HG03457 (cell line): ENCODE results near the gene TEX51.

ENCODE experiments used
- ATAC-seq: cut with Tn5 transposase; IDR thresholded peaks from one replicate; pipeline ENCODE4 v1.9.1; 2021; ENCODE audit warnings: moderate number of reproducible peaks; ENCODE audit not compliant: unreplicated experiment

Gene TEX51

DNA sequence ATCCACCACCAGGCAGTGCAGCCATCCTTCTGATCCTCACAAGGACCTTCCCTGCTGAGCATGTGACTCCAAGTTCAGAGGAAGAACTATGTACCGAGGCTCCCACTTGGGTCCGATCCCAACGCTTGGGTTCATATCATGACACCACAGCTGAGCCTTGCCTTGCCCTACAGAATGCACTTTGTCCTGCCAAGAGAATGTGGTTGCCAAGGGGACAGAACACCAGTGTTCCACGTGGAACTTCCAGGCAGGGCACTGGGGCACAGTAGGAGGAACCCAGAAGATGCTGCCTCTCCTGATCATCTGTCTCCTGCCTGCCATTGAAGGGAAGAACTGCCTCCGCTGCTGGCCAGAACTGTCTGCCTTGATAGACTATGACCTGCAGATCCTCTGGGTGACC lies at the start of gene TEX51:
Gene TEX51, plus strand, starts transcription at position 255 of the 400 bp plus-strand sequence. Its CDS starts 29 bp downstream, at position 284.
- ATAC-seq = no peak

DNA sequence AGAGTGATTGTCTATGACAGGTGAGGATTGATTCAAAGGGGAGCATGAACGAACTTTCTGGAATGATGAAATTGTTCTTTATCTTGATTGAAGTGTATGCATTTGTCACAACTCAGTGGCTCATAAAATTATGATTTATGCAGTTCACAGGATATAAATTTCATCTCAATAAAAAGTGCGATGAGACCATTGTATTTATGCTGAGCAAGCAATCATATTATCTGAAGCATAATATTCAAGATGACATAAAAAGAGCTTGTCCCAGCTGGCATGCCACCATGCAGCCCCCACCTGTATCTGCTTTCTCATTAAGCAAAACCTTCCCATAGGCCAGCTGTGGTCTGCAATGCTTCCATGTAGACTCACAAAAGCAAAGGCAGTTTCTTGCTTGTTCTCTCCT lies 49.6 kb upstream of the TEX51 start:
- no peak for ATAC-seq

DNA sequence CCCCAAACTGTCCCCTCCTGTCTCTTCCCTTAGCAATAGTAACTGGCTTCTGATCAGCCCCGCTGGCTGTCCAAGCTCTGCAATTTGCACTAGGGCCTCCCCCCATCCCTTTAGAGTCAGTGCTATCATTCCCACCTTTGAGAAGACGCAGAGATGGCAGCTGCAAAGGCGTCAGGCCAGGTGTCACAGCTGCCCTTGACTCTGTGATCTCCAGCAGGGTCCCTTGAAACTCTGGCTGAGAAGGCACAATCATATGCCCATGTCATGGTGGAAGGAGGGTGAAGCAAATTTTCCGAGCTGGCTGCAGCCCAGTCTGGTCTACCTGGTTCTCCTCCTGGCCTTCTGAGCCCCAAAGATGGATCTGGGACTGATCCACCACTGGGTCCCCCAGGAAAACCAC lies 49.2 kb upstream of the TEX51 start:
- no peak for ATAC-seq

DNA sequence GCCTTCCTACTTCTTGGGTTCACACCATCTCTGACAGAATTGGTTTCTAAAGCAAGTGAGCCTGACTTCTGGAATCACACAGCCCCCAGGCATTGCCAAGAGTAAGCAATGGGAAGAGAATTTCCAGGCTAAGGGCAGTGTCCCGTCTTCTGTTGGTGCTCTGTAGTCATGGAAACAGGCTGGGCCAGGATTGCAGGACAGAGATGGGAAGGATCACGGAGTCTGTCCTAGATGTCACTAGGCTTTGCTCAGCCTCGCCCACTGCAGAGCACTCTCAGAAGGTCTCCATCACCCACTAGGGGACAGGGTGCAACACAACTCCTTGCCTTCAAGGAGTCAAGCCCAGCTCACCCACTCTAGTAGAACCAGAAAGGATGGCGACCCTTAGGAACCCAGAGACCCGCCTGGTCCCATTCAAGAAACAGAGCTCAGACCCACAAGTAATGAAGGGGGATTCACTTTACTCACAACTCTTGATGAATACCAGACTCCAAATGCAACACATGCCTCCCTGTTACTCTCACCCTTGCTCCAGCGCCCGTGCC lies 48.6 kb upstream of the TEX51 start:
- ATAC-seq = no peak

DNA sequence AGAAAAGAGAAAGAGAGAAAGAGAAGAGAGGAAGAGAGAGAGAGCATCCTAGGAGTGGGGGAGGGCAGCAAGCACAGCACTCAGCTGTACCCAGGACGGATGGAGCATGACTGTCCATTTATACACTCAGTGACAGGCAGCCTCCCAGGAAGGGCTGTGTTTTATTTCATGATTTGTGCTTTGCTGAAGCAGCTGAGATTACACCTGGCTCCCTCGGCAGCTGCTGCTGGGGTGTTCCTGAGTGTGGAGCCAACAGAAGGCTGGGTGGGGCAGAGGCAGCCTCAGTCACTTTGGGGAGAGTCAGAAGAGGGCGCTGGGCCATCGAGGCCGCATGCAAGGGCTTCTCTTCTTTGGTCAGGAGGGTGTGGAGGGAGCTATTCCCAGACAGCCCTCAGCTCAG lies 47.8 kb upstream of the TEX51 start:
- ATAC-seq = no peak

DNA sequence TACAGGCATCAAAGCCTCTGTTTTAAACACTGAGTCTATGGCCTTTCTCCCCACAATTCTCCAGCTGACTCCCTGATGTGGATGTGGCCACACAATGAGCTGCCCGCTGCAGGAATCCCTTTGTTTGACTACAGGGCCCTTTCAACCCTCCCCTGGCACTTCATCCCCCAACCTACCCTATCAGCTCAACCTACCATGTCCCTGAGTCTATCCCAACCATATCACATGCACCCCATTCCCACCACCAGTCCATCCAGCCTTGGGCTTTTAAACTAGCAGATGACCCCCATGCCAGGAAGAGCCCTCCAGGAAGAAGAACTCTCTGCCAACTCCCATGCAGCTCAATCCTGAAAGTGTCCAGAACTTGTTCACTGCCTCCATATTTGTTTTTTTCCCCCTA lies 46.9 kb upstream of the TEX51 start:
- ATAC-seq = no peak

- ATAC-seq = no peak
These were observed 46.3 kb upstream of the TEX51 start for GRCh38 chr2:126852361-126852760.

DNA sequence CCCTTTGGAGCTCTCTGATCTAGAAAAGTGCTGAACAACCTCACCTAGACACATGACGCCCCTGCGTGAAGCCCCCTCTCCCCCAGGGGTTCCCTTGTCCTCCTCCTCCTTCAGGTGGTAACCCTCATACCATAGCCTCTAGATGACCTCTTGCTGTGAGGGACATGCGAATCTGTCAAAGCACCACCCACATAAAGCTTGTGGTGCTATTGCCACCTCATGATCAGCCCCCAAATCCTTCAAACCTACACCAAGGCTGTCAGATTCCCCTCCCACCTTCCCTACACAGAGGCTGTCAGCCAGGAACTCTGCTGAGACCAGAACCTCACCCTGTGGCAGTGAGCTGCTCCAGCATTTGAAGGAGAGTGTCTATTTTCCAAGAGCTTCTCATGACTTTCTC lies 43.1 kb upstream of the TEX51 start:
- ATAC-seq = no peak

DNA sequence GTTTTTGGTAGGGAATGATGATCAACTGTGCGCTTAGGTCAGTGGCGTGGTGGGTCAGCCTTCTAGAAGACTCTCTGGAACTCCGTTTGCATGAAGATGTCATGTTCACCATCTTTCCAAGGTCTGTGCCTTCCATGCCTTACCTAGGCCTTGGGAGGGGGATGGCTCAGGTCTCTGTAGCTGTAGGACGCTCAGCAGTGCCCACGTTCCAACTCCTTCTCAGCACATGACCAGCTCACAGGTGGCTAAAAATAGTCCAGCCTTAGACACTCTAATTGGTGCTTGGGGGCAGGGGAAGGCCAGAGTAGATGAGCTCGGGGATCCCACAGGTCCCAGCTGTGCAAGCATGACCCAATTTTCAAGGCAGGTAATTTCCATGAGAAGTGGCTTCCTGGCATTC lies 42.3 kb upstream of the TEX51 start:
- ATAC-seq = no peak

DNA sequence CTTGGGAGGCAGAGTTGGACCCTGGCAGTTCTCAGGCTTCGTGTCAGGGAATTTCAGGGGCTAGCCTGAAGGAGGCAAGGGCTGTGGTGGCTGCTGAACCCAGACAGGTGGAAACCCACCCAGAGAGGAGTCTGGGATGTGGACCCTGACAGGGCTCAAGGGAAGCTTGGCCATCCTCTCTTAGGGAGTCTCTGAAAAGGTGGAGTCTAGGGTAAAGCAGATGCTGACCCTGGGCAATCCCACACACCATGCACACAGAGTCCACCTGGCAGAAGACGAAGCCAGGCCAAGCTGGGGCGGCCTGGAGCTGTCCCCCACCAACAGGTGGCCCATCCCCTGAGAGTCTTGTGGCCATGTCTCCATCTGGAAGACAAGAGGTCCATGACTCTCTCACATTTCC lies 41.2 kb upstream of the TEX51 start:
- ATAC-seq = no peak

DNA sequence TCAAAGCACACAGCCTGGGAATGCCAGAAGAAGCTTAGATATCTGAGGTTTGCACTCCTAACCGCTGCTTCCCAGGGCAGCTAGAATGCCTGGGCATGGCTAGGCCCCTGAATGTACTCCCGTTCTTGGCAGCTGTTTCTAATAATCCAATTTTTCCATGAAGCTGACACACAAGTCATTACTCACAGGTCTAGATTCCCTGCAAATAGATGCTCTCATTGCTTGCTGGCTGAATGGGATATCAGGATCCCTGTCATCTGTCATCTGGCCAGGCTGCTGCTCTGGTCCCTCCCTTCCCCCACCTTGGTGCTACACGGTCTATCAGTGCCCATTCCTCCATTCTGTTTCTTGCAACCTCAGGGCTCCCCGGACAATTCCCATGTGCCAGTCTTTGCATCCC lies 40.7 kb upstream of the TEX51 start:
- ATAC-seq = no peak

- no peak for ATAC-seq
These were observed 40.3 kb upstream of the TEX51 start for GRCh38 chr2:126858436-126858835.

GRCh38 chr2:126858991-126859390 lies 39.7 kb upstream of the TEX51 start:
- no peak for ATAC-seq

GRCh38 chr2:126859631-126860030 lies 39.1 kb upstream of the TEX51 start:
- no peak for ATAC-seq

DNA sequence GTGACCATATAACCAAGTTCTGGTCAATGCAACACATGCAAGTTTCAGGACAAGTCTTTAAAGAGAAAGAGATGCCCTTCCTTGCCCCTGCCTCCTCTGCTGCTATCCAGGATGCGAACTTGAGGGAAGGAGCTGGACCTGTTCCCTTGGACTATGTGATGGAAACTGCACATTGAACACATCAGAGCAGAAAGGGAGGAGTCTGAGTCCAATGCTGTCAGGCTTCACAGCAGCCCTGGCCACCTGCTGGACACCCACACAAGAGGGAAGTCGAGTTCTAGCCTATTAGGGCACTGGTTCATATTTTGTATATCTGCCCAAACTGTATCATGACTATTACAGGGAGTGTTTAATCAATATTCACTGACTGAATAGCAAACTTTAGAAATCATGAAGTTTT lies 38.3 kb upstream of the TEX51 start:
- ATAC-seq = no peak

- no peak for ATAC-seq
These were observed 36.0 kb upstream of the TEX51 start for GRCh38 chr2:126862730-126863129.

DNA sequence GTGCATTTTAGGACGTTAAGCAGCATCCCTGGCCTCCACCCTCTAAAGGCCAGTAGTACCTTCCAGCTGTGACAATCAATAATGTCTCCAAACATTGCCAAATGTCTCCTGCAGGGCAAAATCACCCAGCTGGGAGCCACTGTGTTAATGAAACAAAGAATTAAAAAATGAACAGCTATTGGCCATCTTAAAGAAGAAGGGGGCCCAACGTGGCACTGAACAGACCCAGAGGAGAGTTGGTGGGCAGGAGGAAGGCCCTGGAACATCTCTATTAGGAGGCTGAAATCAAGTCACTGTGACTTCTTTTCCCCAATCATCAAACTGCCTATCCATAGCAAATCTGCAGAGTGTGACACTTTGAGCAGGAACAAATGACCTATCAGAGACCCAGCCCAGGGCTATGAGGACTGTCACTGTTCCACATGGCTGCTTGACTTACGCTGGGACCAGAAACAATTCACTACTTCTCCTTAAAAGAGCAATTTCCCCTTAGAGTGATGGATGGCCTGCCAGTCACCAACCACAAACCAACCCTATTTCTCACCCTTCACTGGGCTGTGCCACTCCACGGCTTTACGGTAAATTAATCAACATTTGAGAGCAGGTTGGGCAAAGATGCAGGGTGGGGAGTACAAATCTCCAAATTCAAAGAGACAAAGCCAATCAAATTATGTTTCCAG lies 35.2 kb upstream of the TEX51 start:
- ATAC-seq = no peak

DNA sequence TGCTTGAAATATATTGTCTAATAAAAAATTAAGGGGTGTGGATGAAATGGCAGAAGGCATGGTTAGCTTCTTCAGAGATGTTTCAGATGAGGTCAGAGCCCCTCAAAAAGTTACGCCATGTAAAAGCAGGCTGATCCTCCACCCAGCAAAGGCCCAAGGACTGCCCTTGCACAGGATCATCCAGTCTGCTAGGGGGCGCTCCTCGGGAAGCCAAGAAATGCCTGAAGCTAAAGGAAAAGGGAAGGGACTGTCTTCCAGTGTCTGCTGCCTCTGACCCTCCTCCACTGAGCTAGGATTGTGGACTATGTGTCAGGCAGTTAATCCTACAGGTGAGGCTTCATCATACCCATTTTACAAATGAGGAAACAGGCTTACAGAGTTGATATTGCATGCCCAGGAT lies 33.8 kb upstream of the TEX51 start:
- ATAC-seq = no peak

DNA sequence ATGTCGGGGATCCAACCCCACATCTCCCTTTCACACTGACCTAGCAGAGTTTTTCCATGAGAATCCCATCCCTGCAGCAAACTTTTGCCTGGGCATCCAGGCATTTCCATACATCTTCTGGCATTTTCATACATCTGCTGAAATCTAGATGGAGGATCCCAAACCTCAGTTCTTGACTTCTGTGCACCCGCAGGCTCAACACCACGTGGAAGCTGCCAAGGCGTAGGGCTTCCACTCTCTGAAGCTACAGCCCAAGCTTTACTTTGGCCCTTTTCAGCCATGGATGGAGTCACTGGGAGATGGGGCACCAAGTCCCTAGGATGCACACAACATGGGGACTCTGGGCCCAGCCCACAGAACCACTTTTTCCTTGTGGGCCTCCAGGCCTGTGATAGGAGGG lies 32.2 kb upstream of the TEX51 start:
- ATAC-seq = no peak

GRCh38 chr2:126874961-126875360 lies 23.7 kb upstream of the TEX51 start:
- no peak for ATAC-seq

GRCh38 chr2:126876631-126877030 lies 22.1 kb upstream of the TEX51 start:
- ATAC-seq = no peak

DNA sequence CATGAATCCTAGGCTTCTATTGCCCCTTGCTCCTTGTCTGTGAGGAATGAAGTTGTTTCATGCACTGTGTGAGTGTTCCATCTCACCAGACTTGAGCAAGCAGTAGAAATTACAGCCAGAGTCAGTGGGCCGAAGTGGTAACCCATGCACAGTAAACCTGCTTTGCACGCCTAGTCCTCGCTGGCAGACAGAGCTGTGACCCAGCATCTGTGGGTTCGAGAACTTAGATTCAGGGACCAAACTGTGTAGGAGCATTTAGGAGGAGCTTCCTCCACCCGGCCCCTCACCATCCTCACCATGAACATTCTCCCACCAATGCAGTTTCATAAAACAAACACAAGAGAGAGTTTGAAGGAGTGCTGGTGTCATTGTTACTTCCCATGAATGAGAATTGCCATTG lies 21.6 kb upstream of the TEX51 start:
- ATAC-seq = no peak
